ENCODE measurements around the gene CYP4F22.
"Not testable (repeated sequence)": the region's sequence is repeated elsewhere in the genome, so short reads cannot be mapped to it uniquely, and the experiment has no call there.

Gene CYP4F22

GRCh38 chr19:15577184-15577771, 69.0 kb downstream of the CYP4F22 start:
- no peak for FAIRE-seq

GRCh38 chr19:15583346-15583745, 75.0 kb downstream of the CYP4F22 start:
- no peak for FAIRE-seq

- no peak for FAIRE-seq
Measured at GRCh38 chr19:15584095-15584494, 75.8 kb downstream of the CYP4F22 start.

DNA sequence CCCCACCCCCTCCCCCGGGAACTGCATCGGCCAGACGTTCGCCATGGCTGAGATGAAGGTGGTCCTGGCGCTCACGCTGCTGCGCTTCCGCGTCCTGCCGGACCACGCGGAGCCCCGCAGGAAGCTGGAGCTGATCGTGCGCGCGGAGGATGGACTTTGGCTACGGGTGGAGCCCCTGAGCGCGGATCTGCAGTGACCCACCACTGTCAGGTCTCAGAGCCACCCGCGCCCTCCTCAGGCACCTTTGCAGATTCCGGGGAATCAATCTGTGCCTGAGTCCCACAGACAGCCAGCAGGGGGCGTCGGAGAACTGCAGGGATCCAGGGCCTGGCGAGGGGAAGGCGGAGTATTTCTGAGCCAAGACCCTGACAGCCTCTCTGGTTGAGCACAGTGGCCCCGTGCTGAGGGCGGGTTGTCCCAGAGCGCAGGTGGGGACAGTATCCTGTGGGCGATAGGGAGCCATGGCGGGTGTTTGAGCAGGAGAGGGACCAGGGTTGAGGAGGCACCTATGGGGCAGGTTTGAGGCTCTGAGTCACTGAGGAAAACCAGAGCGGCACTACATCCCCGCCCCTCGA, 76.3 kb downstream of the CYP4F22 start:
- no peak for FAIRE-seq

DNA sequence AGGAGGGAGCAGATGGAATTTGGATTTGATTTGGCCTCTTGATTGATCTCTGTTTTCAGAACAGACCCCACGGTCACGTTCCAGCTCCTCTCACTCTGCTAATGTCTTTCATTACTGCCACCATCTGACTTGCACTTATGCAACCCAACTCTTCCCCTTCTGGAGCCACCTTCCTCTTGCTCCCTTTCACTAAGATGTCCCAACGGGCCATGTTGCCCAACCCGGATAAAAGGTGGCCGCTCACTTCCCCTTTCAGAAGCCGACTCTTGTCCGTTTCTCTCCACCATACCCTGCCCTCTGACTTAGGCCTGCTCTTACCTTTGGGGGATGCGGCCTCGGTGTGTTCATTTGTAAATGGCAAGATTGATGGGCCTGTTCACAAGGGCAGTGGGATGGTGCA, 79.3 kb downstream of the CYP4F22 start:
- FAIRE-seq: no peak

DNA sequence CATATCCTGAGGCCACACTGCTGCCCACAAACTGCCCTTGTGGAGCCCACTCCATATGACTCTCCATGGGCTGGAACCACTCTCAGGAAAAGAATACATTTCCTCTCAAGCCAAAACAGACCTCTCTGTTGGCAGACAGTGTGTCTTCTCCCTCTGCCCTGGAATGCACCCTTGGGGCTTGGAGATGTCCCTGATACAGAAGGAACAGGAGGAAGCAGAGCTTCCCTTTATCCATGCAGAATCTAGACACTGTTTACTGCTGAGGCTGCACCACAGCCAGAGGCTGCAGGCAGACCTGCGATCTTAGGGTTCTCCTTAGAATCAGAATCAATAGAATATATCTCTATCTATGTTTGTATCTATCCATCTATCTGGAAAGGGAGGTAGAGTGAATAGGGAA, 79.9 kb downstream of the CYP4F22 start:
- FAIRE-seq: no peak

DNA sequence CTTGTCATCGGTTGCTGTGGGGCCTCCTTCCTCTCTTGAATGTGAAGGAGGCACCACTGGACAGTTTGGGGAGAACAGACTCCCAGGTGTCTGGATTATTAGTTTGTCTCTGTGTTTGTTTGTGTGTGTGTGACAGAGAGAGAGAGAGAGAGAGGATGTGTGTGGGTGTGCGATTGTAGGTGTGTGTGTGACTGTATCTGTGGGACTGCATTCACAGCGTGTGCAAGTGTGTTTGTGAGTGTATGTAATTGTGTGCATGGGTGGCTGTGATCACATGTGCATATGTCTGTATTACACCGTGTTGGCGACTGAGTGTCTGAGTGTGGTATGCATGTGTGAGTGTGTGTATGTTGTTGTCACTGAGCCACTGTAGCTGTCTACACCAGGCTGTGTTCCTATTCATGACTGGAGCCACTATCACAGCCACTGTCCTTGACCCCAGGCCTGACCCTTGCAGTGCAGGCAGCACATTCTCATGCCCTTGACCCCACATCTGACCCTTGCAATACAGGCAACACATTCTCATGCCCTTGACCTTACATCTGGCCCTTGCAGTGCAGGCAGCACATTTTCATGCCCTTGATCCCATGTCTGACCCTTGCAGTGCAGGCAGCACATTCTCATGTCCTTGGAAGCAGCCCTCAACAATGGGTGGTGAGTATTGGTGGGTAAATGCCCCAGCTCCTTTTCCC, 81.6 kb downstream of the CYP4F22 start:
- no peak for FAIRE-seq

DNA sequence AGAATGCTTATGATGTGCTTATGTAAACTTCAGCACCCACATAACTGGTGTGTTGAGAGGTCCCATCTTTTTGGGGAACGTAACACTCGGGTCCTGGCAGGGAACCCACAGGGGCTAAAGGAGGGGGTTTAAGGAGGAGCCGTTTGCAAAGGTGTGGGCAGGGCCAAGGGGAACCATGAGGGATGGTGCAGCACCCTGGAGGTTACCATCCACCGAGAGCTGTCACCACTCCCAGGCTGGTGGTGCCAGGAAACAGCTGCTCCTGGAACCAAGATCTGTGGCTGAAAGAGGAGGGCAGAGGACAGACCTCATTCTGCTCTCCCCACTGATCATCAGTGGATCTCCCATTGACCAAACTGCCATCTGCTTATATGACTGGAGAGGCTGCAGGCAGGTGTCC, 83.5 kb downstream of the CYP4F22 start:
- no peak for FAIRE-seq

GRCh38 chr19:15592506-15592905, 84.2 kb downstream of the CYP4F22 start:
- FAIRE-seq: not testable (repeated sequence)

- FAIRE-seq: not testable (repeated sequence)
Measured at GRCh38 chr19:15593766-15594165, 85.4 kb downstream of the CYP4F22 start.

- no peak for FAIRE-seq
Measured at GRCh38 chr19:15595069-15595468, 86.7 kb downstream of the CYP4F22 start.
